K562 (cell line): ENCODE measurements around the gene SAMD4A. TPM values are rescaled to one million over a fixed set of nuclear protein-coding genes. Genes with fewer than 3 reads are reported as not detected.

Experiments used
- ATAC-seq: fragments of 200-7000 bp; cut with Tn5 transposase; 3 replicates; pipeline ENCODE4 v1.9.1; 2020; ENCODE audit warnings: moderate library complexity
- BruUV-seq: library from RNA; stranded (reverse); fragments of 400-500 nt; replicated peaks from 2 replicates; lab custom pipeline; 2021; lab: Mats Ljungman, UMichigan
- CTCF ChIA-PET: fragments of 300-600 bp; formaldehyde crosslinking; extraction: SDS; loops from one replicate; lab custom pipeline; 2021; ENCODE audit warnings: low intra/inter-chr PET ratio; lab: Yijun Ruan, JAX
- POLR2A ChIA-PET: fragments of 300-600, 350-650 bp; sonication (Branson Sonifier 250); formaldehyde crosslinking; extraction: SDS; loops from one replicate; lab custom pipeline; 2021; ENCODE audit warnings: antibody characterized with exemption, inconsistent platforms; lab: Yijun Ruan, JAX
- DNase-seq, 4 experiments: peaks; one replicate each; pipeline versions ENCODE4 v3.0.0 to v3.0.0-alpha.2; 2011 to 2018; ENCODE audit warnings: low spot score in 3 of 4, mixed read lengths in 3 of 4; ENCODE audit errors: extremely low read depth in 1 of 4
- FAIRE-seq: peaks from 2 replicates; lab custom pipeline; 2011; peaks lifted over from hg19 to GRCh38; lab: Jason Lieb, UNC
- H2AFZ ChIP-seq: 2 replicates; pipeline ENCODE4 v1.6.0; 2011; ENCODE audit warnings: low read depth, low read length, control low read depth, inconsistent platforms
- H3K27ac ChIP-seq: fragments of 200-600 bp; 3 replicates; pipeline ENCODE4 v1.8.0; 2011; ENCODE audit warnings: low read depth, mild to moderate bottlenecking, control low read depth, inconsistent platforms, low read length, moderate library complexity, mixed read lengths; ENCODE audit errors: extremely low read depth
- H3K27me3 ChIP-seq, 2 experiments: fragments of 300-600 bp in 1 of 2; 2 replicates in 1 of 2; 3 replicates in 1 of 2; pipeline versions ENCODE4 v1.6.0 to v1.8.0; 2011; ENCODE audit warnings: inconsistent platforms in 2 of 2, low read length in 2 of 2, mild to moderate bottlenecking in 1 of 2, mixed read lengths in 1 of 2, moderate library complexity in 1 of 2; ENCODE audit not compliant: control insufficient read depth in 2 of 2, insufficient read depth in 2 of 2
- H3K36me3 ChIP-seq: fragments of 300-600 bp; 3 replicates; pipeline ENCODE4 v1.8.0; 2011; ENCODE audit warnings: mild to moderate bottlenecking, low read length, inconsistent platforms; ENCODE audit not compliant: control insufficient read depth, insufficient read depth
- H3K4me1 ChIP-seq, 2 experiments: fragments of 200-600 bp in 1 of 2; replicated peaks in 1 of 2; 2 replicates in 1 of 2; 3 replicates in 1 of 2; pipeline versions ENCODE4 v1.5.1 to v1.8.0; 2011; ENCODE audit warnings: inconsistent platforms in 2 of 2, low read length in 2 of 2, mild to moderate bottlenecking in 1 of 2, mixed read lengths in 1 of 2, moderate library complexity in 1 of 2; ENCODE audit not compliant: control insufficient read depth in 2 of 2, insufficient read depth in 2 of 2
- H3K4me2 ChIP-seq: 2 replicates; pipeline ENCODE4 v1.6.1; 2011; ENCODE audit warnings: low read length, control low read depth, inconsistent platforms, mixed read lengths; ENCODE audit not compliant: insufficient read depth
- H3K4me3 ChIP-seq: fragments of 200-600 bp; sonication (generic), shearing (Covaris generic); 2 replicates; pipeline ENCODE4 v1.5.1; 2016; ENCODE audit warnings: control low read depth, inconsistent platforms
- H3K79me2 ChIP-seq: fragments of 200-600 bp; 3 replicates; pipeline ENCODE4 v1.8.0; 2011; ENCODE audit warnings: low read length, inconsistent platforms; ENCODE audit not compliant: control insufficient read depth, insufficient read depth
- H3K9ac ChIP-seq, 2 experiments: 2 replicates each; pipeline versions ENCODE4 v1.6.0 to v1.6.1; 2011; ENCODE audit warnings: low read depth in 2 of 2, low read length in 2 of 2, control low read depth in 1 of 2, inconsistent platforms in 1 of 2, mild to moderate bottlenecking in 1 of 2, mixed read lengths in 1 of 2; ENCODE audit not compliant: insufficient read depth in 1 of 2
- H3K9me1 ChIP-seq: one replicate; pipeline ENCODE4 v1.6.0; 2011; ENCODE audit warnings: inconsistent platforms, mild to moderate bottlenecking, low read length, moderate library complexity; ENCODE audit not compliant: control insufficient read depth, insufficient read depth
- H3K9me3 ChIP-seq: replicated peaks from 2 replicates; pipeline ENCODE4 v1.5.1; 2011; ENCODE audit warnings: low read depth, low read length, inconsistent platforms; ENCODE audit not compliant: control insufficient read depth, insufficient read depth
- H4K20me1 ChIP-seq: replicated peaks from 2 replicates; pipeline ENCODE4 v1.6.1; 2011; ENCODE audit warnings: low read length, inconsistent platforms, mixed read lengths; ENCODE audit not compliant: control insufficient read depth, insufficient read depth
- ESRRB ChIP-seq: fragments of 250-450 bp; sonication (Bioruptor Pico); IDR thresholded peaks from 2 replicates; pipeline ENCODE4 v1.5.0; 2020; ENCODE audit warnings: mild to moderate bottlenecking, moderate library complexity, borderline replicate concordance
- GABPB1 ChIP-seq: sonication (generic); formaldehyde crosslinking; IDR thresholded peaks from 2 replicates; pipeline ENCODE4 v1.8.0; 2022; ENCODE audit warnings: mild to moderate bottlenecking, missing genetic modification reagents
- KAT8 ChIP-seq: fragments of 450-650 bp; IDR thresholded peaks from 2 replicates; pipeline ENCODE4 v1.6.1; 2016; ENCODE audit warnings: low read depth, mild to moderate bottlenecking
- MTA3 ChIP-seq: fragments of 450-650 bp; formaldehyde crosslinking; IDR thresholded peaks from 2 replicates; pipeline ENCODE4 v1.6.1; 2017; ENCODE audit warnings: mild to moderate bottlenecking, borderline replicate concordance
- RAD51 ChIP-seq: fragments of 450-650 bp; IDR thresholded peaks from 2 replicates; pipeline ENCODE4 v1.7.1; 2016; ENCODE audit warnings: low read depth, mild to moderate bottlenecking, borderline replicate concordance
- SP1 ChIP-seq: sonication (generic); formaldehyde crosslinking; IDR thresholded peaks from 2 replicates; pipeline ENCODE4 v1.8.1; 2022; ENCODE audit warnings: mild to moderate bottlenecking, missing genetic modification reagents
- ZBTB7A ChIP-seq: IDR thresholded peaks from 2 replicates; pipeline ENCODE4 v1.6.1; 2011; ENCODE audit warnings: low read depth, mild to moderate bottlenecking, low read length, moderate library complexity, borderline replicate concordance; ENCODE audit not compliant: control insufficient read depth
- ZNF263 ChIP-seq: sonication (generic); formaldehyde crosslinking; IDR thresholded peaks from 2 replicates; pipeline ENCODE4 v1.8.0; 2022; ENCODE audit warnings: mild to moderate bottlenecking, missing genetic modification reagents, borderline replicate concordance
- WGBS: fragments of 100-300 bp; shearing (Covaris generic); methylation state at CpG from one replicate; pipeline ENCODE4 v1.1.6; 2016; ENCODE audit warnings: low coverage, mixed read lengths; ENCODE audit not compliant: insufficient coverage; ENCODE audit errors: missing lambda C conversion rate; 5-methylcytosine and 5-hydroxymethylcytosine counted together
- in situ Hi-C: fragments of 300-500 bp; cut with MboI; formaldehyde crosslinking; loops from 4 replicates; pipeline ENCODE4 v1.15.0; 2018; ENCODE audit warnings: inconsistent platforms, mixed read lengths
- intact Hi-C: fragments of 100-400 bp; cut with micrococcal nuclease; formaldehyde crosslinking; loops from 2 replicates; pipeline ENCODE4 v1.14.2; 2022
- polyA plus RNA-seq, 8 experiments: library from polyadenylated mRNA; depleted of rRNA in 4 of 8; stranded (reverse) in 5 of 8; unstranded in 3 of 8; fragments of >200 nt; fragmentation: Nextera tagmentation in 2 of 8; fragmentation: Illumina TruSeq in 1 of 8; extraction: Ambion mirVana in 2 of 8; extraction: Trizol in 1 of 8; gene quantifications; 2 replicates each; pipeline versions ENCODE4 v1.2.1 to v1.2.3, GENCODE V29; 2011 to 2014; ENCODE audit warnings: inconsistent platforms in 1 of 8, missing spikeins in 1 of 8
- total RNA-seq, 7 experiments: library from RNA; depleted of rRNA in 6 of 7; stranded (reverse); fragments of >200 nt in 6 of 7; fragmentation: Illumina TruSeq in 2 of 7; extraction: Trizol in 2 of 7; gene quantifications; 2 replicates each; pipeline versions ENCODE4 v1.2.1 to v1.2.3, GENCODE V29; 2011 to 2021; ENCODE audit warnings: low replicate concordance in 1 of 7
- TF ChIP-seq, protein P1 (sequence below): fragments of 250-450 bp; sonication (Bioruptor Pico); IDR thresholded peaks from 2 replicates; pipeline ENCODE4 v1.8.0; 2021; ENCODE audit warnings: moderate library complexity, mild to moderate bottlenecking, inconsistent platforms
- TF ChIP-seq, protein P2 (sequence below), 2 experiments: fragments of 200-800 bp in 1 of 2; sonication (Bioruptor generic) in 1 of 2; sonication (generic) in 1 of 2; formaldehyde crosslinking in 1 of 2; IDR thresholded peaks in 1 of 2; conservative IDR thresholded peaks in 1 of 2; 2 replicates each; pipeline versions ENCODE4 v1.5.0 to v1.6.1; 2016 to 2020; ENCODE audit warnings: missing compliant biosample characterization in 1 of 2, missing genetic modification characterization in 1 of 2, missing genetic modification reagents in 1 of 2

SAMD4A gene
- total and polyA plus RNA-seq, 9 of the 15 experiments (the other 6 are each of a cell fraction or from before 2014, with no cell fraction given), result 0.66 to 6.8 (median 3.3) TPM

DNA sequence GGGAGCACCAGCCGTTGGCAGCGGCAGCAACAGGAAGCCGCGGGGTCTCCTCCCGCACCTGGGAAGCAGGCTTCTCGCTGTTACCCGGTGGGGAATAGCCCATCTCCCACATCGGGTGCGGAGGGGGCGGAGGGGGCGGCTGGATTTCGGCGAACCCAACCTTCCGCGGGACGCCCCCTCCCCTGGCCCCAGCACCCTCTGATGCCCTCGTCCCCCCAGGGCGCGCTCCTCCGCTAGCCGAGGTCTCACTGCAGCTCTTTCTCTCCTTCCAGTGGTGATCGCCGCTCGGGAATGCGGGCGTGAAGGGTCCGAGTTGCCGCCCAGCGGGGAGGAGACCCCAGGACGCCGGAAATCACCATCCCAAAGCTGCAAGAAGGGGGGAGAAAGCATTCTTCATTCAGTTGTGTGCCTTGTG lies 303 bp downstream of the SAMD4A start:
- POLR2A ChIA-PET, result interaction anchor here (0.7 to 1.2 kb wide), 3 partner anchors 118 to 227 kb away, joined by 3 to 5 read pairs (median 4); no protein-coding TSS in a partner anchor
- Histone ChIP-seq H4K20me1 (no peaks in the 10 kb centered on the region), H3K4me3 (peak overlapping the region; percentile 69), H3K9ac (peak overlapping the region; percentile 73 to 91), H3K36me3 (peaks cover 28% of the 10 kb centered on the region; the same call in 2 of the 3 replicates), H2AFZ (peak overlapping the region; percentile 74), H3K27me3 (no peaks in the 10 kb centered on the region), H3K4me1 (peaks cover 12 to 39% of the 10 kb centered on the region in 2 experiments; a peak in 4 of 5 replicates), H3K9me1 (no peaks in the 10 kb centered on the region), H3K27ac (peak overlapping the region; percentile 81; the same call in 2 of the 3 replicates), H3K4me2 (peak overlapping the region; percentile 79), H3K79me2 (peaks cover 29% of the 10 kb centered on the region), H3K9me3 (peaks cover 6% of the 10 kb centered on the region; the same call in 1 of the 2 replicates)
- ATAC-seq, result peak; percentile 2
- TSS peak; percentile 19 for BruUV-seq
- peak; percentile 92 for TF ChIP-seq ZNF263 (CRISPR knock-in tag)
- no peak for TF ChIP-seq ESRRB (CRISPR knock-in tag)
- TF ChIP-seq KAT8, result no peak
- TF ChIP-seq RAD51, result no peak
- TF ChIP-seq, protein P1, sequence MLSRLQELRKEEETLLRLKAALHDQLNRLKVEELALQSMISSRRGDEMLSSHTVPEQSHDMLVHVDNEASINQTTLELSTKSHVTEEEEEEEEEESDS (CRISPR knock-in tag), result no peak
- TF ChIP-seq ZBTB7A, result peak; percentile 43; the same call in 1 of the 2 replicates
- peak; percentile 50; the same call in 1 of the 2 replicates for TF ChIP-seq SP1
- TF ChIP-seq MTA3, result no peak
- peak; percentile 41; the same call in 1 of the 2 replicates for TF ChIP-seq GABPB1 (CRISPR knock-in tag)
- TF ChIP-seq, protein P2, sequence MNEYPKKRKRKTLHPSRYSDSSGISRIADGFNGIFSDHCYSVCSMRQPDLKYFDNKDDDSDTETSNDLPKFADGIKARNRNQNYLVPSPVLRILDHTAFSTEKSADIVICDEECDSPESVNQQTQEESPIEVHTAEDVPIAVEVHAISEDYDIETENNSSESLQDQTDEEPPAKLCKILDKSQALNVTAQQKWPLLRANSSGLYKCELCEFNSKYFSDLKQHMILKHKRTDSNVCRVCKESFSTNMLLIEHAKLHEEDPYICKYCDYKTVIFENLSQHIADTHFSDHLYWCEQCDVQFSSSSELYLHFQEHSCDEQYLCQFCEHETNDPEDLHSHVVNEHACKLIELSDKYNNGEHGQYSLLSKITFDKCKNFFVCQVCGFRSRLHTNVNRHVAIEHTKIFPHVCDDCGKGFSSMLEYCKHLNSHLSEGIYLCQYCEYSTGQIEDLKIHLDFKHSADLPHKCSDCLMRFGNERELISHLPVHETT (CRISPR knock-in tag; conservative IDR thresholded peaks at IDR 0.05 in 1 of 2, IDR thresholded peaks at IDR 0.05 in 1 of 2), result no peak
- intact Hi-C loops, result no loop called here
- DNase-seq, result peak in 2 of 4 experiments; percentile 17 to 28
- CTCF ChIA-PET, result interaction anchor here (0.6 kb wide), 1 partner anchor 265 kb away, joined by 4 read pairs; no protein-coding TSS in a partner anchor
- in situ Hi-C loops, result loop anchor here (5.0 kb wide), 1 partner anchor 205 kb away; no protein-coding TSS in a partner anchor
- FAIRE-seq, result no peak
- 0% methylated on average over 3 of the region's 31 CpGs for WGBS
